ENCODE results near the gene GP2.

DNA sequence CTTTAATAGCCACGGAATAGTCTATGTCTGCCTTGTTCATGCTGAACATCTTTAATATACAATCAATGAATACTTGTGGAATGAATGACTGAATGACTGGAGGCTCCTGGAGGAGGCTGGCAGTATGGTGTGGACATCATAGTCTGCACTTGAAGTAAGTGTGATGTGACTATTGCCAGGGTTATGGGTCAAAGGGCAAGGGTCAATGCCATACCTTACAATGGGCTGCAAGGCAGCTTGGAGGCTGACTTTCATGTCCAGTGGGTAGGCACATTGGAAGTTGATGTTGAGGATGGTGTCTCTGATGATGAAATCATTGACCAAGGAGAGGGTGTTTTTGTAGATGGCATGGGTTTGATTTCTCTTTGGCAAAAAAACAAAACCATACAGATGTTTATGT is 7.9 kb downstream of the GP2 start:
- no peak for TF ChIP-seq POLR2A (IDR thresholded peaks at IDR 0.05)
- TF ChIP-seq, protein P1, sequence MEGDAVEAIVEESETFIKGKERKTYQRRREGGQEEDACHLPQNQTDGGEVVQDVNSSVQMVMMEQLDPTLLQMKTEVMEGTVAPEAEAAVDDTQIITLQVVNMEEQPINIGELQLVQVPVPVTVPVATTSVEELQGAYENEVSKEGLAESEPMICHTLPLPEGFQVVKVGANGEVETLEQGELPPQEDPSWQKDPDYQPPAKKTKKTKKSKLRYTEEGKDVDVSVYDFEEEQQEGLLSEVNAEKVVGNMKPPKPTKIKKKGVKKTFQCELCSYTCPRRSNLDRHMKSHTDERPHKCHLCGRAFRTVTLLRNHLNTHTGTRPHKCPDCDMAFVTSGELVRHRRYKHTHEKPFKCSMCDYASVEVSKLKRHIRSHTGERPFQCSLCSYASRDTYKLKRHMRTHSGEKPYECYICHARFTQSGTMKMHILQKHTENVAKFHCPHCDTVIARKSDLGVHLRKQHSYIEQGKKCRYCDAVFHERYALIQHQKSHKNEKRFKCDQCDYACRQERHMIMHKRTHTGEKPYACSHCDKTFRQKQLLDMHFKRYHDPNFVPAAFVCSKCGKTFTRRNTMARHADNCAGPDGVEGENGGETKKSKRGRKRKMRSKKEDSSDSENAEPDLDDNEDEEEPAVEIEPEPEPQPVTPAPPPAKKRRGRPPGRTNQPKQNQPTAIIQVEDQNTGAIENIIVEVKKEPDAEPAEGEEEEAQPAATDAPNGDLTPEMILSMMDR (IDR thresholded peaks at IDR 0.05) = no peak
